HS-27A (cell line): ENCODE data around the gene XYLT1.

Source experiments
- DNase-seq: peaks from one replicate; pipeline ENCODE4 v3.0.0-alpha.2; 2012; ENCODE audit warnings: low read depth, missing footprints

The XYLT1 gene

DNA sequence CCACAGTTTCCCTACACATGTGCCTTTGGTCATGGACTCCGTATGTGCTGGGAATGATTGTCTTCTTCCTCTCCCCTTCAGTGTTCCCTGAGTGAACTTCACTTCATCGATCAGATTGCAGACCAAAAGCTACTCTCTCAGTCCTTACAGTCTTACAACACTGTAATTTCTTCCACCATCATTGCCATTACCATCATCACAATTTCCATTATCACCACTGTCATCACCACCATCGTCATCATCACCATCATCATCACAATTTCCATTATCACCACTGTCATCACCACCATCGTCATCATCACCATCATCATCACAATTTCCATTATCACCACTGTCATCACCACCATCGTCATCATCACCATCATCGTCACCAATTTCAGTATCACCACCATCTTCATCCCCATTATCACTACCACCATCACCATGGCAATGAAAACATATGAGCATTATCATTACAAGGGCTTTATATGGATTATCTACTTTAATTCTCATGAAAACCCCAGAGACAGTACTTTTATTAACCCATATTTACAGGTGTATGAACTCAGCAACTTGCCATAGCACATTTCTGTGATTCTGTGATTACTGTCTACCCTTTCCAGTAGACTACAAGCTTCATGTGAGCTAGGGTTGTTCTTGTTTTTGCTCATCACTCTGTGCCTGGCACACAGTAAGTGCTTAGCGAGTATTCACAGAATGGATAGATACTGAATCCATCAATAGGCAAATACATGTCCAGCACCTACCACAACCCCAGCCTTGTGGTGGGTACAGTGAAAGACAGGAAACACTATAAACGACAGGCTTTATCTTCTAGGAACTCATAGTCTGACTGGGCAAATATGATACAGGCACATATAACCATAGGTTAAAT is 327.0 kb downstream of the XYLT1 start:
- DNase-seq = no peak

DNA sequence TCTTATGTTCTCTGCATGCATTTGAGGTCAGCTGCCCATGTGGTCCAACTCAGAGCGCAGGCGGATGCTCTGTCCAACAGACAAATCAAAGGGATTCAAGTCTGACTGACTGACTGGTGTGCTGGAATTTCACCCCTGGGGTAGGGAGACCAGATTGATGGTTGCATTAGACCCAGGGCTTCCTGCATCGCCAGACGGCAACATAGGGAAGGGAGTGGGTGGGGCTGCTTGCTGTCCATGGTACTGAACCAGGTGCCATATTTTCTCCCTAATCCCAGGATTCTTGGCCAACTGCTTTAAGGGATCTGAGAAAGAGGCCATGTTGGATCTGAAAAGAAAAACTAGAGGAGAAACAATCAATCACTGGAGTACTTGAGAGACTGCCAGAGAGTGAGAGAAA is 332.0 kb downstream of the XYLT1 start:
- no peak for DNase-seq

DNA sequence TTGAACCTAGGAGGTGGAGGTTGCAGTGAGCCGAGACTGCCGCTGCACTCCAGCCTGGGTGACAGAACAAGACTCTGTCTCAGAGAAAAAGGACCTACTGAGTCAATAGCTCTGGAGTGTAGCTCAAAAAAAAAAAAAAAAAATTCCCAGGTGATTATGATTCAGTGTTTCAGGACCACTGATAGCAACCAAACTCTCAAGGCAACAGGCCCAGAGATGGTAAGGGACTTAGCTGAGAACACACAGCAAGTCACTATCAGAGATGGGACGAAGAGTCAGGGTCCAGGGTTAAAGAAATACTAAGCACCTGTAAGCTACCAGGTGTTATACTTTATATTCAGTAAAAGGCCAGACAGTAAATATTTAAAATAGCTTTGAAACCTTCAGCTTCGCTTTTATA is 335.3 kb downstream of the XYLT1 start:
- DNase-seq = no peak

DNA sequence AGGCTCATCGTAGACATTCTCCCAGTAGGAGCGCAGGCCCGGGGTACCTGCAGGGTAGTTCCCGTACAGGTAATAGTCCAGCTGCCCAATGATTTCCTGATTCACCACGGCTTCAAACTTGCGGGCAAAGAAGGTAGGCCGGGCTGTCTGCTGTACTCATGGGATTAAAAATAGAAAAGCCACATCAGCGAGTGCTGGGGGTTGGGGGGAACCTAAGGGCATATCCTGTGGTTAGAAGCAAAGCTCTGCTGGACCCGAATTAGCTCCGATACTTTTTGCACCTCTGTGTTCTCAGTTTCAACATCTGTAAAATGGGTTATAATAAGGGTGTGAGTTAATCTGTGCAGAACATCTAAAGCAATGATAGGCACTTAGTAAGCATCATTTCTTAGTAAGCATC is 336.2 kb downstream of the XYLT1 start:
- DNase-seq = no peak

DNA sequence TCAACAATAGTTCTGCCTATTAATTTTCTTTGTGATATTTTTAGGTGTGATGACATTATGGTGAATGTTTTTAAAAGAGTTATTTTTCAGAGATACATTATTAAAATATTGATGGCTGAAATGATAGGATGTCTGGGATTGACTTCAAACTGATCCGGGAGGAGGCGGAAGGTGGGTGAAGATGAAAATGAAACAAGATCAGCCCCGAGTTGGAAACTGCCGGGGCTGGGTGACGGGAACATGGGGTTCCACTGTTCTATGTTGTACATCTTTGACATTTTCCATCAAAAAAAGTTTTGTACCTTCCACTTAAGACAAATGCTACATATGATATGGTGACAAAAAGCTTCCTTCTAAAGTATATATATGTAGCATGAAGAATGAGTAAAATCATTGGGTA is 336.9 kb downstream of the XYLT1 start:
- no peak for DNase-seq

DNA sequence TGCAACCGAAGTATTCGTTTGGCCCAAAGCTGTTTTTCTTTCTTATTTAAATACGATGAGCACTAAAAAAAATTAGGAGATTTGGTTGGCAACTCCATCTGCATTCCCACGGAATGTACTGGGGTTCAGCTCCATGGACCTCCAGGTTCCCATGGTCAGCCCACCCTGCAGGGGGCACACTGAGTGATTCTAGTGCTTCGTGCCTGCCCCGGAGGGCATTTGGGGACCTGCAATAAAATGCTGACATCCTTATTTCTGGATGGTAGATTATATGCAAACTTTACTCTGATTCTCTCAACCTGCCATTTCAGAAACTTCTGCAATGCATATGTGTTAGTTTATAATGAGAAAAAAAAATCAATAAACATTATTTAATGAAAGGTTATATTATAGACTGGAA is 339.4 kb downstream of the XYLT1 start:
- DNase-seq = no peak

DNA sequence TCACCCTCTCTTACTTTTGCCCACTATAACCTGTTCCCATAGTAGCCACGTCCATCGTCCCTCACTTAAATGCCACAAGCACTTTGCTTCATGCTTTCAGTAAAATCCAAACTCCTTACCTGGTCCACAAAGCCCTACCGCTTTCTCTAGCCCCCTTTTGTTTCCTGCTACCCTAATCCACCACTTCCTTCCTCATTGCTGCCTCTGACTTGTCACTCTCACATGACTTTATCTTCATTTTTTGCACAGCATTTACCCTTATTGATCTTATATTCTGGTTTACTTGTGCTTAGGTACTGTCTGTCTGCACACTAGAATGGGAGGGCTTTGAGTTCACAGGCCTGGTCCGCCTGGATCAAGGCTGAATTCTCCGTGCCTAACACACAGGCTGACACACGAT is 340.0 kb downstream of the XYLT1 start:
- no peak for DNase-seq

DNA sequence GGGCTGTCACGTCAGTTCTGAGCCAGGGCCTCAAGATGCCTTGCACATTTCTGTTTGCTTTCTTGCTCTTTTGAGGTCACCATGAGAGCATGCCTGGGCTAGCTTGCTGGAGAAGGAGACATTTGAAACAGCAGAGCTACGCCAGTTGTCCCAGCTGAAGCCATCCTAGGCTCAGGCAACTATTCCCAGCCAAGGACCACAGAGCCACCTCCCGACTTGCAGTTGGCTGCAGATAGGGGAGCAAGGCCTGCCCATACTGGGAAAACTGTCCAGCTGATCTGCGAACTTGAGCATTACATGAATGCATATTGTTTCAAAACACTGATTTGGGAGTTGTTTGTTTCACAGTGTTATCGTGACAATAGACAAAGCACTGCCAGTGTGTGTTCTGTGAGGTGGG is 340.8 kb downstream of the XYLT1 start:
- no peak for DNase-seq

DNA sequence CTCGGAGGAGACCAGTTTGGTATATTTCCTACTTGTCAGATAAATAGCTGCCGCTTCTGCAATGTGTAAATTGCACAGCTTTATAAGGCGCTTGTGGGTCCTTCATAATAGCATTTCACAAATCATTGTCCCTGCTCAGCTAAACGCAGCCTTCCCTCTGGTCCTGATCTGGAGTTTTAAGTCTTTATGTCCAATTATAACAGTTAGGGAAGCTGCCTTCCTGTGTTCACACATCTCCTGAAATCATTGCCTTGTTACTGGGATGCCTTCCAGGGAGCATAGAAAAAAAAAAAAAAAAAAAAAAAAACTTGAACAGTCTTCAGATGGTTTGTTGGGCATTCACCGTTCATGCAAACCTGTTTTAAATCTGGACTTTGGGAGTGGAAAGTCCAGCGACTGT is 342.0 kb downstream of the XYLT1 start:
- DNase-seq = no peak

DNA sequence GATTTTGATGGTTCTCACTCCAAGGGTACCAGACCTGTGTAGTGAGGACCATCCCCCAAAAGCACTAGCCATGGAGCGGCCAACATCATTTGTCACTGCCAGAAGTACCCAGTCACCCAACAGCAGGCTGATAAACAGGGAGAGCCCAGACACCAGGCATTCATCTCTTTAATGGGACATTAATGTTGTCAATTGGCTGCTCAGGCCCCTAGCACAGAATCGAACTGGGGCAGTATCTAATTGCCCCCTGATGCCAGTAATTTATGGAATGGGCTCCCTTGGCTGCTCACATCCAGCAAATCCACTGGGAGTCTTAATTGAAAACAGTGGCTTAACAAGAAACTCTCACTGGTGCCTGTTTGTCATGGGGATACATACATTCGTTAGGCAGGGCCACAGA is 344.6 kb downstream of the XYLT1 start:
- DNase-seq = no peak

DNA sequence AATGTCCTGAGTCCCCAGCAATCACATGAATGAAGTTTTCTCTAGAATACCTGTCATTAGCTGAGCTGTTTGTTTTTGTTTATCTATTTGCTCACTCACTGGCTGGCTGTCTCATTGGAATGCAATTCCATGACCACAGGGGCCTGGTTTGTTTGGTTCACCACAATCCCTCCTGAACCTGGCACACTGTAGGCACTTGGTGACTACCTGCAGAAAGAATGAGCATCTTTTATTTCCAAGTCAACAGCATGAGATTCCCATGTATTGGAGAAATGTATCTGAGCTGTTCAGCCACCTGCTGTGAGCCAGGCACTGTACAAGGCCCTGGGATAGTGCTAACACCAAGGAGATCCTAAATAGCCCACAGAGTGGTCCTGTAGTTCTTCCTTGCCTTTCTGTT is 345.1 kb downstream of the XYLT1 start:
- no peak for DNase-seq

DNA sequence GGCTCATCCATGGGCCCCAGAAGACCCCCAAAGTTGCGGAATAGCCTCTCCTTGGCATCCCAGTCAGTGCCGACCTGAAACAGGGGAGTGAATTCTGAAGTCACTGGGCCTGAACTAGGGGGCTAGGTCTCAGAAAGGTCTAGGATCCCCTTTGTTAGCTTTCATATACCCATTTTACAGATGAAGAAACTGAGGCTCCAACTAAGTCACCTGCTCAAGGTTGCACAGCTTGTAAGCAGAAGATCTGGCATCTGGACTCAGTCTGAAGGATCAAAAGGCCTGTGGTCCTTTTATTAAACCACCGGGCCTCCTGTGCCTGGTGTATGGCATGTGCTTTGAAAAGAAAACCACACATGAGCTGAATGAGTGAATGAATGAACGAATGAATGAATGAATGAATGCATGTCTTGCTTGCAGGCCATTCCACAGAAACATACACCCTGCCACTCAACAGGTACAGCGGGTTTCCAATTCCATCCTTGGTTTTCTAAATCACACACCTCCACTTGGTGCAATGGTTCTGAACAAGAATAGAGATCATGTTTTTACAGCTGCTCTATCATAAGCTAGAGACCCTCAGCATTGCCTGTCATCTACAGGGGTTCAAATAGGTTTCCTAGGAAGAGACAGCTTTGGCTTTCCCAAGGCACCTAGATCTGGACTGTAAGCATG is 352.7 kb downstream of the XYLT1 start:
- no peak for DNase-seq

DNA sequence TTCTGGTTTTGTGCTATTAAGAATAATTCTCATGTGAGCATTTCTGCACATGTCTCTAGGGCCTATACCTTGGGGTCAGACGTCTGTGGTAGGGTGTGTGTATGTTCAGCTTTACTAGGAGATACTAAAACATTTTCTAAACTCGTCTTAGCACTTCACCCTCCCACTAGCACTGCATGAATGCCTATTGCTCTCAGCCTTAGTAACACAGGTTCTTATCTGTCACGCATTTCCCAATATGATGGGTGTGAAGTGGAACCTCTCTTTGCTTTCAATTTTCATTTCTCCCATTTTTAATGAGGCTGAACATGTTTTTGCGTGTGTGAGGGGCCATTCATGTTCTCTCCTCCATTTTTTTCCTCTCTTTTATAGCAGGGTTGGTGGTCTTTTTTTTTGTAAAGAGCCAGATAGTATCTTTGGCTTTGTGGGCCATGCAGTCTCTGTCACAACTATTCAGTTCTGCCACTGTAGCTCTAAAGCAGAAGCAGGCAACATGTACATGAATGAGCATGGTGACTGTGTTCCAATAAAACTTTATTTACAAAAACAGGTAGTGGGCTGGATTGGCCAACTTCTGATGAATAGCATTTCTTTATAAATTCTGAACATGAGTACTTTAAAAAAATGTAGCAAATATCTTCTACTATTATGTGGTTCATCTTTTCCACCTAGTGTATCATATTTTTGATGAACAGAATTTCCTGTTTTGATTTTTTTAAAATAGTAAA is 354.0 kb downstream of the XYLT1 start:
- no peak for DNase-seq

DNA sequence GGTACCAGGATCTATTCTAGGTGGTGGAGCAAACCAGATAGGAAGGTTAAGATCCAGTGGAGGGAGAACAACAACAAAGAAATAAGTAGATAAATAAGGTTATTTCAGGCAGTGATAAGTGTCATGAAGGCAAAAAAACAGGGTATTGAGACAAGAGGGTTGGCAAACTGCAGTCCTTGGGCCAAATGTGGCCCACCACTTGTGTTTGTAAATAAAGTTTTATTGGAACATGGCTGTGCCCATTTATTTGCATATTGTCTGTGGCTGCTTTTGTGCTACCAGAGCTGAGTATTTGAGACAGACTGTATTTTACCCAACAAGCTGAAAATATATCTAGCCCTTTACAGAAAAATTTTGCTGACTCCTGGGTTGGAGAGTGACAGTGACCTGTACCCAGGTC is 361.3 kb downstream of the XYLT1 start:
- no peak for DNase-seq

DNA sequence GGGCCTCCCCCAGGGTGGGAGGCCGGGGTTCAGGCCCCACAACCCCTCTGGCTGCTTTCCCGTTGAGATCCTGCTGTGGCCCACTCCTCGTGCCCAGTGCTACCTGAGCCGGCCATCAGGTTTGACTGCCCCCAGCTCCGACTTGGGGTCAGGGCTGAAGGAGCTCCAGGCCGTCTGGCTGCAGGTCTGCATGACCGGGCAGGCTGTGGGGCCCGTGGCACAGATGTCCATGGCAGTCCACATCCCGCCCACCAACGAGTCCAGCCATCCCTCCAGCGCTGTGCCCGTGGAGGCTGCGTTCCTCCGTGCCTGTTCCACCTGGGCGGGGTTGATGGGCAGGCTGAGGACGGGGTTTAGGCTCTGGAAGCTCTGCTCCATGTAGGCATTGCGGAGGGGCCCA is 362.2 kb downstream of the XYLT1 start:
- no peak for DNase-seq

DNA sequence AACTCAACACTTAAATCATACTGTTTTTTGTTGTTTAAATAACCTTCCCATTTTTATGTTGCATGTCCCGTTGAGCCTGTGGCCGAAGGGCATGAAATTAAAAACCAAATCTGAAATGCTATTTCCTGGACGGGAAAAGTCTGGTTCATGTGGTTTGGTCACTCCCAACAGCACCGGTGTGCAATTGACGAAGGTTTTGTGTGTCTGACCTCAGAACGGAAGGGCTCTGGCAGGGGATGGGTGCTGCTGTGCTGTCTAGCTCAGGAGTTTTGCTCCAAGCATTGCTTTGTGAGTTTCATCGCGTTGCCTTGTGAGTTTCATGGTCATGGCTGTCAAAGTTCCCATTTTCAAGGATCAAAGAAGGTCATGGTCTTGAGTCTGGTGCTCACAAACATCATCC is 363.3 kb downstream of the XYLT1 start:
- DNase-seq = no peak

DNA sequence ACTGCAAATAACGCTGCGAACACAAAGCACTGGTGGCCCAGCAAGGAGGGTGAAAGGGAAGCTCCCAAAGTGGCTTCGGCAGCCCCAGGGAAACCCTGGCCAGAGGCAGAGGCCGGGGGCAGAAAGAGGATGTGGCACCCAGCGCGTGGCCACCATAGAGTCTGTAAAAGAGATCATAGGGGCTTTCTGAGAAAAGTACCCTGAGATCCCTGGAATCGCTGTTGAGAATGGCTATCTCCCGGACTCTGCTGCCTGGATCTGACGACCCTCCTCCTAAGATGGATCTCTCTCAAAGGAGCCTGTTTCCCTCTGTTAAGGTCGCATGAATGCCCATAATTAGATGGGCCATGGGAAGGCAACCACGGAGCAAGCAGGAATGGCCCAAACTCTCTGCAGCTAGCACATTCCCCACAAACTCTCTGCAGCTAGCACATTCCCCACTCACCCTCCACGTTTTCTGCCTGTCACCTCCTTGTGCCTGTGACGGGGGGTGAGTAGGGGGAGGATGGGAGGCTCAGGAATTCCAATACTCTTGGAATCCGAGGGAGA is 364.4 kb downstream of the XYLT1 start:
- no peak for DNase-seq

DNA sequence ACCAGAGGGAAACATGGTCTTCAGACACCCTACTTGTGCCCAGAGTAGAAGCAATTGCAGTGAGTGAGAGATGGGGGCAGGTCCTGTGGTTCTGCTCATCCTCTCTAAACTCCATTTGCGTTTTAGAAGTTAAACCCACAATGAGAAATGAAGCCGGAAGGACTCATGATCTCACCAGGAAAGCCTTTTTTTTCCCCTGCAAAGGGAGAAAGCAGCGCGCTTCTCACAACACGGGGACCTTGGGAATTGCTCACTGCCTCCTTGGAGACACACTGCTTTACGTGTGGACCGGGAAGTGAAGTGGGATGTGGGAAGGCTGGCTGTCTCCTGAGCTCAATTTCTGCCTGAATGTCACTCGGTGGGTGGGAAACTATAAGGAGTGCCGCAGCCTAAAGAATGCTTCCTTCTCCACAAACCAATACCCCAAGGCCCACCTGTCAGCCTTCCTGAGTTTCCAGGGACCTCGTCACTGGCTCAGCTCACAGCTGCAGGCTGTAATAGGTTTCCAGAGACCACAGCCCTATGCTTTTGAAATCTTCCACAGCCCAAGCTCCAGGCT is 365.4 kb downstream of the XYLT1 start:
- no peak for DNase-seq

DNA sequence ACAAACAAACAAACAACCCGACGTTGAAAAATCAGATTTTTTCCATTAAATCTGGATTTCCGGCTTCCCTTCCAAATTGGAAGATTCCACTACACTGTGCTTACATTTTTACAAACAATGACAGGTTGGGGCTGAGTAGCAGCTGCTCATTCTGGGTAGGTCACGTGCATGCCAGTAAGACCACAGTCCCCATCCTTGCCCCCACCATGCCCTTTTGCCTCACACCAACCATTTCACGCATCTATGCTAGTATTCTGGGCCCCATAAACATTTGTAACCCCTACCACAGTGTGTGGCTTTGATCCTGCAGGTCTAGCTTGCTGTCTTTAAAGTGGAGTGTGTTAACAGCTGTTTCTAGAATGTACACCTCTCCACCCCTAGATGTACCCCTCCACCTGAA is 366.1 kb downstream of the XYLT1 start:
- no peak for DNase-seq

DNA sequence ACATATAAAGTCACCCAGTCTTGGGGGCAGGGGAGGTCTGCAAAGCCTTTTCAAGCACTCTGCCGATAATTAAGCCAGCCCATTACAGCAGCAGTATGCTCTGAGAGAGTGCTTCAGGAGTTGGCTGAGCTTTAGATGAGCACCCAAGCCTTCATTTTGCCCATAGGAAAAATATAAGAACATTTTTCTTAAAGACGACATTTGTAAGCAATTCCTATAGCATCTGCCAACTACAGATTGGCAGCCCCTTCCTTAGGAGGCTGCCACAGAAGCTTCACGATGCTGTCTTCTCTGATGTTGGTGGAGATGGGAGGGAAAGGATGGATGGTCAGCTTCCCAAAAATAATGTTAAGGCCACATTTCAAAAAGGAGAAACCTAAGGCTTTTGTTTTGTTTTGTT is 367.5 kb downstream of the XYLT1 start:
- no peak for DNase-seq

DNA sequence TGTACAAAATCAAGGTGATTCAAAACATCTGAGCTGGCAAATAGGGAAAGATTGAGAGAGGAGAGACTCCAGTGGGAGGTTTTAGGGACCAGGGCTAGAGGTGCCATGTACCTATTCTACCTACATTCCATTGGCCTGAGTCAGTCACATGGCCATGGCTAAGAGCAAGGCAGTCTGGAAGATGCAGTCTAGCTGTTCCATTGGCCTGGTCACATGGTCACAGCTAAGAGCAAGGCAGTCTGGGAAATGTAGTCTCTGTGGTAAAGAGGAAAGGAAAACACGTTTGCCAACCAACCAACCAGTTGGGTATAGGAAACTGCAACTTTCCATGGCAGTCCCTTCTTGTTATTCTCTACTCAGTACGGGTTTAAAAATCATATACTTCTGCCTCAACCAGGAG is 369.1 kb downstream of the XYLT1 start:
- no peak for DNase-seq

DNA sequence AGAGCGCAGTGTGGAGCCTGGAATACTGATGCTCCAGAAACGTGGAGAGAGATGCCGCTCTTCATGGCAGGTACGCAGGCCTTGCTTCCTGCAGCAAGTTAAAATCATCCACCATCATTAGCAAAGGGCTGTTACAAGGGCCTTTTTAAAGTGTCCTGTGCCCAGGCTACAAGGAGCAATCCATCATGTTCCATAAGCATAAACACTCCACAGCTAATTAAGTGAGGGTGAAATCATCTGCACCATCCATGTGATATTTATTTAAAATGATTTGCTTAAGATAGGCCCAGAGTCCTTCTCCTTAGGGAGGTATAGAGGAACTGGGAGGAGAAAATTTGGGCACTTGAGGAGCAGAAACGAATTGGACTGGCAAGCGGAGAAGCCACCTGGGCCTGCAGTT is 372.1 kb downstream of the XYLT1 start:
- no peak for DNase-seq

DNA sequence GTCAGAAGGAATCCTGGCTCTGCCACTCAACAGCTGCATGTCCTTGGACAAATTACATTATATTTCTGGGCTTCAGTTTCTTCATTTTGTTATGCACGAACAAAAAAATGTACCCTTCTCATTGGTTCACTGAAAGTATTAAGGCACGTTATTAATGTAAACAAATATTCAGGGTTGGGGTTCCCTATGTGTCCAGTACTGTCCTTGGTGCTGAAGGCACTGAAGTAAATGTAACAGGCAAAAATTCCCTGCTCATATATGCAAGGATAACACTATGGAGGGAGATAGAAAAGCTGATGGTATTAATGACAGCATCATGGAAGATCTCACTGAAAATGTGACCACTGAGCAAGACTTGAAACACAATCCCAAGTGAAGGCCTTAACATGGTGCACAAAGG is 386.6 kb downstream of the XYLT1 start:
- no peak for DNase-seq
